A549 (cell line): ENCODE results near the gene FXYD7. TPM values are rescaled to one million over a fixed set of nuclear protein-coding genes. Genes with fewer than 3 reads are reported as not detected.

ENCODE experiments used
- ATAC-seq, 2 experiments: fragments of 200-7000 bp in 1 of 2; fragments of >200 bp in 1 of 2; cut with Nextera tagmentation in 1 of 2; cut with Tn5 transposase in 1 of 2; 3 replicates each; pipeline versions ENCODE4 v1.8.0 to v1.9.1; 2018 to 2020; ENCODE audit warnings: mild to moderate bottlenecking in 1 of 2, moderate library complexity in 1 of 2
- CTCF ChIA-PET: fragments of 300-600 bp; sonication (Branson Sonifier 250); formaldehyde crosslinking; extraction: SDS; loops from one replicate; lab custom pipeline; 2021; ENCODE audit warnings: antibody characterized with exemption, inconsistent platforms; lab: Yijun Ruan, JAX
- POLR2A ChIA-PET: fragments of 350-600 bp; formaldehyde crosslinking; extraction: SDS; loops from one replicate; lab custom pipeline; 2021; ENCODE audit warnings: antibody characterized with exemption, inconsistent platforms; lab: Yijun Ruan, JAX
- DNase-seq, 2 experiments: peaks; one replicate each; pipeline versions ENCODE4 v3.0.0 to v3.0.0-alpha.2; 2011 to 2016; ENCODE audit warnings: low read depth in 1 of 2, low spot score in 1 of 2
- FAIRE-seq: peaks from 2 replicates; lab custom pipeline; 2011; peaks lifted over from hg19 to GRCh38; lab: Jason Lieb, UNC
- H3K27ac ChIP-seq, 2 experiments: fragments of >200 bp; sonication (Bioruptor Twin); formaldehyde crosslinking; 3 replicates each; pipeline ENCODE4 v1.5.1; 2016 to 2017
- H3K4me1 ChIP-seq: fragments of >200 bp; sonication (Bioruptor Twin); formaldehyde crosslinking; 3 replicates; pipeline ENCODE4 v1.6.1; 2016
- H3K4me2 ChIP-seq: fragments of >200 bp; sonication (Bioruptor Twin); formaldehyde crosslinking; 3 replicates; pipeline ENCODE4 v1.6.1; 2016
- H3K4me3 ChIP-seq: fragments of >200 bp; sonication (Bioruptor Twin); formaldehyde crosslinking; 3 replicates; pipeline ENCODE4 v1.5.1; 2016
- H3K9me3 ChIP-seq: fragments of >200 bp; sonication (Bioruptor Twin); formaldehyde crosslinking; 3 replicates; pipeline ENCODE4 v1.6.1; 2016
- BHLHE40 ChIP-seq: IDR thresholded peaks from 2 replicates; pipeline ENCODE4 v1.6.1; 2012; ENCODE audit warnings: low read depth, low read length, inconsistent platforms
- CBX8 ChIP-seq: fragments of 200-600 bp; sonication (generic); IDR thresholded peaks from 2 replicates; pipeline ENCODE4 v1.6.1; 2016
- EHF ChIP-seq: fragments of 250-450 bp; sonication (Bioruptor Pico); IDR thresholded peaks from 2 replicates; pipeline ENCODE4 v1.5.0; 2020; ENCODE audit warnings: mild to moderate bottlenecking
- ESRRA ChIP-seq: fragments of 150-350 bp; IDR thresholded peaks from 2 replicates; pipeline ENCODE4 v1.6.1; 2014; ENCODE audit warnings: mild to moderate bottlenecking, low read length, borderline replicate concordance
- FOSB ChIP-seq: fragments of 250-450 bp; sonication (Bioruptor Pico); IDR thresholded peaks from 2 replicates; pipeline ENCODE4 v1.5.0; 2020; ENCODE audit warnings: mild to moderate bottlenecking, moderate library complexity
- FOSL2 ChIP-seq, 2 experiments: fragments of 450-650 bp in 1 of 2; fragments of >200 bp in 1 of 2; sonication (Bioruptor Twin) in 1 of 2; formaldehyde crosslinking; IDR thresholded peaks; 2 replicates each; pipeline versions ENCODE4 v1.5.0 to v1.6.1; 2016 to 2020; ENCODE audit warnings: mild to moderate bottlenecking in 1 of 2, moderate library complexity in 1 of 2
- GATA3 ChIP-seq: IDR thresholded peaks from 2 replicates; pipeline ENCODE4 v1.6.1; 2012; ENCODE audit warnings: borderline replicate concordance
- HES2 ChIP-seq: fragments of >200 bp; sonication (Bioruptor Twin); formaldehyde crosslinking; IDR thresholded peaks from 2 replicates; pipeline ENCODE4 v1.6.1; 2016
- HMGXB4 ChIP-seq: fragments of 250-450 bp; sonication (Bioruptor Pico); IDR thresholded peaks from 2 replicates; pipeline ENCODE4 v1.5.0; 2021; ENCODE audit warnings: mild to moderate bottlenecking, moderate library complexity, borderline replicate concordance
- HOXB5 ChIP-seq: fragments of 250-450 bp; sonication (Bioruptor Pico); IDR thresholded peaks from 2 replicates; pipeline ENCODE4 v1.5.0; 2020; ENCODE audit warnings: mild to moderate bottlenecking, moderate library complexity
- JUNB ChIP-seq: fragments of >200 bp; sonication (Bioruptor Twin); formaldehyde crosslinking; IDR thresholded peaks from 2 replicates; pipeline ENCODE4 v1.6.1; 2016
- KDM5A ChIP-seq: fragments of 200-600 bp; sonication (generic); IDR thresholded peaks from 2 replicates; pipeline ENCODE4 v1.6.1; 2016; ENCODE audit warnings: antibody characterized with exemption, mild to moderate bottlenecking
- MAFK ChIP-seq: fragments of 450-650 bp; IDR thresholded peaks from 2 replicates; pipeline ENCODE4 v1.6.1; 2014; ENCODE audit not compliant: partially characterized antibody
- MAX ChIP-seq: IDR thresholded peaks from 2 replicates; pipeline ENCODE4 v1.6.1; 2012
- MYC ChIP-seq: IDR thresholded peaks from 2 replicates; pipeline ENCODE4 v1.6.1; 2012; ENCODE audit warnings: mild to moderate bottlenecking, inconsistent platforms, low read length, improper control_type of control experiment, borderline replicate concordance
- NR3C1 ChIP-seq: fragments of >200 bp; sonication (Bioruptor Twin); formaldehyde crosslinking; IDR thresholded peaks from 3 replicates; pipeline ENCODE4 v1.6.1; 2017
- PHF8 ChIP-seq: fragments of 200-600 bp; sonication (generic); IDR thresholded peaks from 2 replicates; pipeline ENCODE4 v1.6.1; 2016; ENCODE audit warnings: low read depth, mild to moderate bottlenecking, antibody characterized with exemption, moderate library complexity, borderline replicate concordance
- POLR2A ChIP-seq: IDR thresholded peaks from 2 replicates; pipeline ENCODE4 v1.6.1; 2012; ENCODE audit warnings: mild to moderate bottlenecking, low read length
- RFX5 ChIP-seq: fragments of 450-650 bp; IDR thresholded peaks from 2 replicates; pipeline ENCODE4 v1.7.1; 2014; ENCODE audit warnings: antibody characterized with exemption, mild to moderate bottlenecking, moderate library complexity
- TP53 ChIP-seq: fragments of 250-450 bp; sonication (Bioruptor Pico); IDR thresholded peaks from 2 replicates; pipeline ENCODE4 v1.5.0; 2021; ENCODE audit warnings: mild to moderate bottlenecking, moderate library complexity
- USF2 ChIP-seq: fragments of 450-650 bp; IDR thresholded peaks from 2 replicates; pipeline ENCODE4 v1.6.1; 2014; ENCODE audit warnings: antibody characterized with exemption
- ZC3H11A ChIP-seq: fragments of 450-650 bp; IDR thresholded peaks from 2 replicates; pipeline ENCODE4 v1.6.1; 2014; ENCODE audit warnings: antibody characterized with exemption, mild to moderate bottlenecking
- WGBS: methylation state at CpG from one replicate; pipeline ENCODE4 v1.1.6; 2017; ENCODE audit errors: missing lambda C conversion rate; 5-methylcytosine and 5-hydroxymethylcytosine counted together
- polyA plus RNA-seq, 4 experiments: library from polyadenylated mRNA; depleted of rRNA in 3 of 4; stranded (reverse); fragments of >200 nt; fragmentation: RNase III in 1 of 4; extraction: RNeasy Plus Mini Kit Qiagen cat#74134 plus additional on column Dnase treatment in 1 of 4; gene quantifications; 2 replicates in 3 of 4; 3 replicates in 1 of 4; pipeline ENCODE4 v1.2.3, GENCODE V29; 2011 to 2017

The FXYD7 gene
- polyA plus RNA-seq, 2 of the 4 experiments (the other 2 are of a cell fraction) = not detected

- H3K27ac ChIP-seq = no peak overlapping the region
- TF ChIP-seq RFX5 = no peak
- no peak for TF ChIP-seq ESRRA
- no peak for TF ChIP-seq FOSB (CRISPR knock-in tag)
- no peak for TF ChIP-seq CBX8
- no peak for TF ChIP-seq EHF (CRISPR knock-in tag)
- no peak for TF ChIP-seq GATA3
- no peak for TF ChIP-seq PHF8
- TF ChIP-seq NR3C1 = no peak
- no peak for TF ChIP-seq POLR2A
- no peak for TF ChIP-seq FOSL2 (IDR thresholded peaks at IDR 0.05)
- TF ChIP-seq FOSL2 (CRISPR knock-in tag; IDR thresholded peaks at IDR 0.05) = no peak
- no peak for TF ChIP-seq MAFK
- TF ChIP-seq BHLHE40 = no peak
- TF ChIP-seq JUNB = no peak
- no peak for TF ChIP-seq MYC
- TF ChIP-seq MAX = no peak
- no peak for ATAC-seq
- H3K4me1 ChIP-seq = peaks cover 14% of the 10 kb centered on the region
- H3K9me3 ChIP-seq = no peaks in the 10 kb centered on the region
- H3K4me3 ChIP-seq = no peak overlapping the region
- CTCF ChIA-PET = interaction anchor here (1.2 to 9.4 kb wide), 11 partner anchors 8 to 105 kb away, joined by 3 to 163 read pairs (median 5); partner anchors contain the start of genes FXYD3, FXYD5 and LGI4
- FAIRE-seq = no peak
- WGBS = 86% methylated on average over 3 of the region's 3 CpGs
- H3K4me2 ChIP-seq = no peak overlapping the region
- POLR2A ChIA-PET = no interaction called here
- no peak for DNase-seq
These were observed 6.4 kb downstream of the FXYD7 start for GRCh38 chr19:35149463-35149862.

- DNase-seq (no peak), ATAC-seq (no peak), FAIRE-seq (no peak)
- H3K27ac ChIP-seq = no peak overlapping the region
- peaks cover 8% of the 10 kb centered on the region for H3K4me1 ChIP-seq
- 45% methylated on average over 2 of the region's 2 CpGs for WGBS
- TF ChIP-seq USF2 (no peak), HMGXB4 (CRISPR knock-in tag) (no peak), KDM5A (no peak), HOXB5 (CRISPR knock-in tag) (no peak), ZC3H11A (no peak), TP53 (no peak), HES2 (no peak), MAX (no peak)
- CTCF ChIA-PET = interaction anchor here (1.1 to 7.2 kb wide), 8 partner anchors 8 to 106 kb away, joined by 3 to 82 read pairs (median 12); partner anchors contain the start of genes FXYD1, FXYD3 and LGI4
- no peaks in the 10 kb centered on the region for H3K9me3 ChIP-seq
- no peak overlapping the region for H3K4me2 ChIP-seq
- POLR2A ChIA-PET = no interaction called here
- no peak overlapping the region for H3K4me3 ChIP-seq
These were observed 7.4 kb downstream of the FXYD7 start for GRCh38 chr19:35150445-35150844.
